ENCODE data around the gene MYO6.

DNA sequence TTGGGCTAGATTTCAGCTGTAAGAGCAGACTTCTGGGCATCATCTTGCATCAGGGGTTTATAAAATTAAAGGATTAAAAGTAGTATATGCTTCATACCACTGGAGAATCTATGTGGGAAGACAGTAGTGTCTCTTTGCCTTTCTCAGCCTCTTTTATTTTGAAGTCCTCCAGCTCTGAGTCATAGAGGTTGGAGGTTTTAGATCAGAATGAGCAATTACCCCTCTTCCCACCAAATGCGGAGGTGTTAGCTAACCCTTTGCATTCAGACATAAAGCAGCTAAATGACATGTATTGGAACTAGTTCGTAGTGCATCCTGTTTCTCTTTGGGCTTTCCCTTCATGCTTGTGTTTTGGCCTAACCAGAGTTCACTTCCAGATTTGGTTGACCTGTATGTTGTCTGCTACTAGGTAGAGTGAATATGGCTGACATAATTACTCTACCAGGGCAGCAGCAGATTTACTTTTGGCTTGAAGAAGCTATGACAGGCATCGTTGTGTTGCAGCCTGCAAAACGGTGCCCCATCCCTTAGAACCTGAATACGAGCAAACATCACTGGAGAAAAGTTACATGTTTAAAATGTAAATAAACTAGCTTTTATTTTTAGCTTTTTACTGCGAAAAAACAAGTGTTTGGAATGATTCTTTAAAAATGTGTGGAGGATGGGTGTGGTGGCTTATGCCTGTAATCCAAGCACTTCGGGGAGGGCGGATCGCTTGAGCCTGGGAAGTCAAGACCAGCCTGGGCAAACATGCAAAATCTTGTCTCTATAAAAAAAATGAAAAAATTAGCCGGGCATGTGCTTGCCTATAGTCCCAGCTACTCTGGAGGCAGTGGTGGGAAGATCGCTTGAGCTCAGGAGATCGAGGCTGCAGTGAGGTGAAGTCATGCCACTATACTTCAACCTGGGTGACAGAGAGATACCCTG, 82.2 kb downstream of the MYO6 start:
- TF ChIP-seq POLR2AphosphoS5 (IDR thresholded peaks at IDR 0.05) (no peak), POLR2A (IDR thresholded peaks at IDR 0.05) (no peak), EP300 (IDR thresholded peaks at IDR 0.05) (no peak)
- TF ChIP-seq, protein P1, sequence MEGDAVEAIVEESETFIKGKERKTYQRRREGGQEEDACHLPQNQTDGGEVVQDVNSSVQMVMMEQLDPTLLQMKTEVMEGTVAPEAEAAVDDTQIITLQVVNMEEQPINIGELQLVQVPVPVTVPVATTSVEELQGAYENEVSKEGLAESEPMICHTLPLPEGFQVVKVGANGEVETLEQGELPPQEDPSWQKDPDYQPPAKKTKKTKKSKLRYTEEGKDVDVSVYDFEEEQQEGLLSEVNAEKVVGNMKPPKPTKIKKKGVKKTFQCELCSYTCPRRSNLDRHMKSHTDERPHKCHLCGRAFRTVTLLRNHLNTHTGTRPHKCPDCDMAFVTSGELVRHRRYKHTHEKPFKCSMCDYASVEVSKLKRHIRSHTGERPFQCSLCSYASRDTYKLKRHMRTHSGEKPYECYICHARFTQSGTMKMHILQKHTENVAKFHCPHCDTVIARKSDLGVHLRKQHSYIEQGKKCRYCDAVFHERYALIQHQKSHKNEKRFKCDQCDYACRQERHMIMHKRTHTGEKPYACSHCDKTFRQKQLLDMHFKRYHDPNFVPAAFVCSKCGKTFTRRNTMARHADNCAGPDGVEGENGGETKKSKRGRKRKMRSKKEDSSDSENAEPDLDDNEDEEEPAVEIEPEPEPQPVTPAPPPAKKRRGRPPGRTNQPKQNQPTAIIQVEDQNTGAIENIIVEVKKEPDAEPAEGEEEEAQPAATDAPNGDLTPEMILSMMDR (IDR thresholded peaks at IDR 0.05): no peak

All from stomach (tissue), 4 donors.